ENCODE results near the gene TANGO2.

The TANGO2 gene

GRCh38 chr22:20039683-20040325 is 18.9 kb downstream of the TANGO2 start:
- in situ Hi-C loops (cut with MboI; ENCODE audit: low sequenced_read_pairs) = no loop called here

- in situ Hi-C loops (cut with MboI; ENCODE audit: low sequenced_read_pairs) = no loop called here
Observed at GRCh38 chr22:20040327-20041200, 19.7 kb downstream of the TANGO2 start.

- in situ Hi-C loops (cut with MboI; ENCODE audit: low sequenced_read_pairs) = no loop called here
Observed at GRCh38 chr22:20043057-20043996, 22.4 kb downstream of the TANGO2 start.

- in situ Hi-C loops (cut with MboI; ENCODE audit: low sequenced_read_pairs) = no loop called here
Observed at GRCh38 chr22:20043997-20044342, 23.1 kb downstream of the TANGO2 start.

GRCh38 chr22:20044495-20045151 is 23.7 kb downstream of the TANGO2 start:
- in situ Hi-C loops (cut with MboI; ENCODE audit: low sequenced_read_pairs) = no loop called here

- in situ Hi-C loops (cut with MboI; ENCODE audit: low sequenced_read_pairs) = no loop called here
Observed at GRCh38 chr22:20046730-20047129, 25.8 kb downstream of the TANGO2 start.

- in situ Hi-C loops (cut with MboI; ENCODE audit: low sequenced_read_pairs) = no loop called here
Observed at GRCh38 chr22:20051927-20052308, 31.0 kb downstream of the TANGO2 start.

GRCh38 chr22:20052309-20053259 is 31.7 kb downstream of the TANGO2 start:
- in situ Hi-C loops (cut with MboI; ENCODE audit: low sequenced_read_pairs) = no loop called here

GRCh38 chr22:20053407-20054033 is 32.6 kb downstream of the TANGO2 start:
- in situ Hi-C loops (cut with MboI; ENCODE audit: low sequenced_read_pairs) = no loop called here

- in situ Hi-C loops (cut with MboI; ENCODE audit: low sequenced_read_pairs) = no loop called here
Observed at GRCh38 chr22:20054034-20054427, 33.1 kb downstream of the TANGO2 start.

GRCh38 chr22:20054485-20054884 is 33.6 kb downstream of the TANGO2 start:
- in situ Hi-C loops (cut with MboI; ENCODE audit: low sequenced_read_pairs) = no loop called here

- in situ Hi-C loops (cut with MboI; ENCODE audit: low sequenced_read_pairs) = no loop called here
Observed at GRCh38 chr22:20055144-20055543, 34.2 kb downstream of the TANGO2 start.

- in situ Hi-C loops (cut with MboI; ENCODE audit: low sequenced_read_pairs) = no loop called here
Observed at GRCh38 chr22:20055654-20056053, 34.7 kb downstream of the TANGO2 start.

GRCh38 chr22:20056161-20056560 is 35.3 kb downstream of the TANGO2 start:
- in situ Hi-C loops (cut with MboI; ENCODE audit: low sequenced_read_pairs) = no loop called here

- in situ Hi-C loops (cut with MboI; ENCODE audit: low sequenced_read_pairs) = no loop called here
Observed at GRCh38 chr22:20056696-20057386, 35.9 kb downstream of the TANGO2 start.

- in situ Hi-C loops (cut with MboI; ENCODE audit: low sequenced_read_pairs) = no loop called here
Observed at GRCh38 chr22:20057596-20058268, 36.8 kb downstream of the TANGO2 start.

- in situ Hi-C loops (cut with MboI; ENCODE audit: low sequenced_read_pairs) = no loop called here
Observed at GRCh38 chr22:20058989-20059770, 38.3 kb downstream of the TANGO2 start.
